Uterus (tissue), 2 donors: ENCODE data around the gene ELMO2.

Experiments used
- CTCF ChIP-seq, 4 experiments: fragments of 200-600 bp in 2 of 4; fragments of 450-650 bp in 2 of 4; sonication (generic) in 2 of 4; IDR thresholded peaks; one replicate each; pipeline ENCODE4 v1.5.1; 2016 to 2019; ENCODE audit warnings: antibody characterized with exemption in 4 of 4, mild to moderate bottlenecking in 2 of 4, moderate library complexity in 1 of 4
- POLR2A ChIP-seq, 2 donors: fragments of 450-650 bp; IDR thresholded peaks; one replicate each; pipeline ENCODE4 v1.6.1; 2016; ENCODE audit warnings: antibody characterized with exemption in 2 of 2, mild to moderate bottlenecking in 1 of 2, moderate library complexity in 1 of 2

GRCh38 chr20:46359233-46359751 is 47.1 kb downstream of the ELMO2 start:
- no peak for TF ChIP-seq CTCF (IDR thresholded peaks at IDR 0.05)
- TF ChIP-seq POLR2A (IDR thresholded peaks at IDR 0.05): no peak
